Thyroid gland (tissue), 4 donors: ENCODE results near the gene MUS81. TPM values are rescaled to one million over a fixed set of nuclear protein-coding genes. Genes with fewer than 3 reads are reported as not detected.

Source experiments
- DNase-seq, 2 donors: peaks; one replicate each; pipeline ENCODE4 v3.0.0-alpha.2; 2019
- H3K27ac ChIP-seq, 3 donors: fragments of 200-600 bp; sonication (generic); 1 replicate in 2 of 3; 2 replicates in 1 of 3; pipeline ENCODE4 v1.5.1; 2016 to 2019; ENCODE audit warnings: mild to moderate bottlenecking in 1 of 3, moderate library complexity in 1 of 3
- H3K27me3 ChIP-seq: fragments of 200-600 bp; sonication (generic); one replicate; pipeline ENCODE4 v1.5.1; 2019
- H3K36me3 ChIP-seq, 2 donors: fragments of 200-600 bp; sonication (generic); one replicate each; pipeline ENCODE4 v1.5.1; 2016 to 2019
- H3K4me1 ChIP-seq, 2 donors: fragments of 200-600 bp; sonication (generic); one replicate each; pipeline ENCODE4 v1.5.1; 2017 to 2019
- H3K4me3 ChIP-seq, 3 donors: fragments of 200-600 bp; sonication (generic); replicated peaks in 1 of 3; 1 replicate in 2 of 3; 2 replicates in 1 of 3; pipeline ENCODE4 v1.5.1; 2016; ENCODE audit warnings: mild to moderate bottlenecking in 1 of 3
- H3K9me3 ChIP-seq: fragments of 200-600 bp; sonication (generic); one replicate; pipeline ENCODE4 v1.5.1; 2017
- CTCF ChIP-seq, 6 experiments: fragments of 200-600 bp in 3 of 6; fragments of 450-650 bp in 3 of 6; sonication (generic) in 3 of 6; IDR thresholded peaks; one replicate each; pipeline ENCODE4 v1.5.1; 2016 to 2019; ENCODE audit warnings: antibody characterized with exemption in 6 of 6, mild to moderate bottlenecking in 2 of 6, inconsistent platforms in 1 of 6, moderate library complexity in 1 of 6
- POLR2A ChIP-seq, 2 donors: fragments of 450-650 bp; IDR thresholded peaks; one replicate each; pipeline ENCODE4 v1.6.1; 2017; ENCODE audit warnings: antibody characterized with exemption in 2 of 2, mild to moderate bottlenecking in 2 of 2, moderate library complexity in 1 of 2
- WGBS, 2 donors: methylation state at CpG; one replicate each; pipeline ENCODE4 v1.1.5; 2017; 5-methylcytosine and 5-hydroxymethylcytosine counted together
- intact Hi-C: fragments of 100-400 bp; cut with DNase I; formaldehyde crosslinking; loops from one replicate; pipeline ENCODE4 v1.15.1; 2023
- total RNA-seq, 4 donors: library from RNA; depleted of rRNA; stranded (reverse); fragments of >200 nt; gene quantifications; one replicate each; pipeline ENCODE4 v1.2.3, GENCODE V29; 2016

Gene MUS81
- total RNA-seq, 4 donors from 2014 or later, result 31.8 to 61.9 (median 42.5) TPM

GRCh38 chr11:65849366-65849765 lies 10.9 kb upstream of the MUS81 start:
- Histone ChIP-seq H3K4me3 (no peak overlapping the region), H3K36me3 (peaks cover 15 to 16% of the 10 kb centered on the region in 2 donors), H3K4me1 (no peaks in the 10 kb centered on the region), H3K9me3 (no peaks in the 10 kb centered on the region), H3K27ac (no peak overlapping the region), H3K27me3 (no peaks in the 10 kb centered on the region)
- intact Hi-C loops, result no loop called here
- TF ChIP-seq POLR2A (IDR thresholded peaks at IDR 0.05), result no peak
- no peak for TF ChIP-seq CTCF (IDR thresholded peaks at IDR 0.05)
- no peak for DNase-seq
- 57 to 68% methylated on average over 4 to 8 of the region's 8 CpGs for WGBS, 2 donors

- Histone ChIP-seq H3K36me3 (peaks cover 19 to 21% of the 10 kb centered on the region in 2 donors), H3K27me3 (no peaks in the 10 kb centered on the region), H3K4me1 (no peaks in the 10 kb centered on the region), H3K9me3 (no peaks in the 10 kb centered on the region), H3K27ac (no peak overlapping the region), H3K4me3 (no peak overlapping the region)
- TF ChIP-seq POLR2A (IDR thresholded peaks at IDR 0.05) (no peak), CTCF (IDR thresholded peaks at IDR 0.05) (no peak)
- DNase-seq, result no peak
- intact Hi-C loops, result no loop called here
- 40 to 59% methylated on average over 1 to 16 of the region's 16 CpGs for WGBS, 2 donors
Measured at GRCh38 chr11:65849771-65850216, 10.4 kb upstream of the MUS81 start.

GRCh38 chr11:65850217-65851082 lies 9.8 kb upstream of the MUS81 start:
- intact Hi-C loops, result no loop called here
- Histone ChIP-seq H3K36me3 (peaks cover 25 to 27% of the 10 kb centered on the region in 2 donors), H3K27ac (no peak overlapping the region), H3K4me3 (no peak overlapping the region), H3K9me3 (no peaks in the 10 kb centered on the region), H3K4me1 (peaks cover 0 to 4% of the 10 kb centered on the region in 2 donors), H3K27me3 (no peaks in the 10 kb centered on the region)
- 76 to 83% methylated on average over 18 to 20 of the region's 20 CpGs for WGBS, 2 donors
- TF ChIP-seq POLR2A (IDR thresholded peaks at IDR 0.05) (no peak), CTCF (IDR thresholded peaks at IDR 0.05) (no peak)
- no peak for DNase-seq

GRCh38 chr11:65851083-65851579 lies 9.1 kb upstream of the MUS81 start:
- no peak overlapping the region for H3K27ac ChIP-seq
- no peak overlapping the region for H3K4me3 ChIP-seq
- H3K36me3 ChIP-seq, result peaks cover 32 to 34% of the 10 kb centered on the region in 2 donors
- DNase-seq, result no peak
- H3K4me1 ChIP-seq, result peaks cover 0 to 10% of the 10 kb centered on the region in 2 donors
- no peaks in the 10 kb centered on the region for H3K27me3 ChIP-seq
- 80 to 89% methylated on average over 10 to 13 of the region's 14 CpGs for WGBS, 2 donors
- TF ChIP-seq POLR2A (IDR thresholded peaks at IDR 0.05) (no peak), CTCF (IDR thresholded peaks at IDR 0.05) (peak in 3 of 6 experiments; percentile 10 to 21 (median 15))
- intact Hi-C loops, result no loop called here
- no peaks in the 10 kb centered on the region for H3K9me3 ChIP-seq
